ENCODE data around the gene SCYL1.

The SCYL1 gene

DNA sequence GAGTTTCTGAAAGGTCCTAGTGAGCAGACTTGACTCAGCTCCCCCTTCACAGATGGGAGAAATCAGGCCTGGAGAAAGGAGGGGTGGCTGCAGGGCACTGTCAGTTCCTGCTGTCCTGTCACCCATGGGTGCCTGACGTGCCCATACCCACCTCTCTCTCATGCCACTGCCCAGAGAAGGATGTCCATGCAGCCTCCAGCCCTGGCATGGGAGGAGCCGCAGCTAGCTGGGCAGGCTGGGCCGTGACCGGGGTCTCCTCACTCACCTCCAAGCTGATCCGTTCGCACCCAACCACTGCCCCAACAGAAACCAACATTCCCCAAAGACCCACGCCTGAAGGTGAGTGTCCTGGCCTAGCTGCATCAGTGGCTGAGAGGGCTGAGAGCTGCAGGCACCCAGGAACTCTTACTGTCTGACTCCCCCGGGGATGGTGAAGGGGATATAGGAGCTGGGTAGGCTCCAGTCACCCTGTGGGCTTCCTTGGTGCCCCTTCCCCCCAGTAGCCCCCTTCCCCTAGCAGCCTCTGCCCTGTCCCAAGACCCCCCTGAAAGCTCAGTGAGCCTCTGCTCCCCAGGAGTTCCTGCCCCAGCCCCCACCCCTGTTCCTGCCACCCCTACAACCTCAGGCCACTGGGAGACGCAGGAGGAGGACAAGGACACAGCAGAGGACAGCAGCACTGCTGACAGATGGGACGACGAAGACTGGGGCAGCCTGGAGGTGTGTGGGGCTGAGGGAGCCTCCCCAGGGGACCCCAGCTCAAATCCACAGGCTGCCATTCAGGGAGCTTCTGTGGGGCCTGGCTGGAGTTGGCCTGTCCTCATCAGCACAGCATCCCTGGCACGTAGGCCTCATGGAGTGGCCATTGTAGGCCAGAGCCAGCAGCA is 11.8 kb downstream of the SCYL1 start:
- no peak for DNase-seq (ENCODE audit: low read depth, low spot score)

DNA sequence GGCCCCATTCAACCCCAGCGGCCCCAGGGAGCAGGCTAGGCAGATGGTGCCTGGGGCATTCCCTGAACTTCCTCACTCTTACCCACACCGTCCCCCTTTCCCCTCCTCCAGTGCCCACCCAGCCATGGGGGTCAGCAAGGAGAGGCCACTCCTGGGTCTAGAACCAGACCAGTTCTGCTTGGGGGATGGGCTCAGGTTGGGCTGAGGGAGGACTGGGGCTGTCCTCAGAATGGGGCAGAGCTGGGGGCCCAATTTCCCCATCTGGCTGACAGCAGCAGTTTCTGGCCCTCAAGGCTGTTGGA is 12.4 kb downstream of the SCYL1 start:
- DNase-seq (ENCODE audit: low read depth, low spot score), result no peak

DNA sequence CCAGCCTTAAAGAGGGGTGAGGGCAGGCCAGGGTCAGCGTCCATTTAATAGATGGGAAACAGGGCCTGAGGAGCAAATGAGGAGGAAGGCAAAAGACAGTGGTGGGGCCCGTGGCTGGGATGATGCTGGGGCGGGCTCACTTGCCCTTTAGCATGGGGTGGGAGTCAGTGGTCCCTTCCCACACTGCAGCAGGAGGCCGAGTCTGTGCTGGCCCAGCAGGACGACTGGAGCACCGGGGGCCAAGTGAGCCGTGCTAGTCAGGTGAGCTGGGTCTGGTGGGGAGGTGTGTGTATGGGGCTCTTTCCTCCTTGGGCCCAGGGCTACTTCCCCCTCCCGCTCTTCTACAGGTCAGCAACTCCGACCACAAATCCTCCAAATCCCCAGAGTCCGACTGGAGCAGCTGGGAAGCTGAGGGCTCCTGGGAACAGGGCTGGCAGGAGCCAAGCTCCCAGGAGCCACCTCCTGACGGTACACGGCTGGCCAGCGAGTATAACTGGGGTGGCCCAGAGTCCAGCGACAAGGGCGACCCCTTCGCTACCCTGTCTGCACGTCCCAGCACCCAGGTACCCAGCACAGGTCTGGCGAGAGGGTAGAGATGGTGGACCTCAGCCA is 12.8 kb downstream of the SCYL1 start:
- no peak for DNase-seq (ENCODE audit: low read depth, low spot score)

DNA sequence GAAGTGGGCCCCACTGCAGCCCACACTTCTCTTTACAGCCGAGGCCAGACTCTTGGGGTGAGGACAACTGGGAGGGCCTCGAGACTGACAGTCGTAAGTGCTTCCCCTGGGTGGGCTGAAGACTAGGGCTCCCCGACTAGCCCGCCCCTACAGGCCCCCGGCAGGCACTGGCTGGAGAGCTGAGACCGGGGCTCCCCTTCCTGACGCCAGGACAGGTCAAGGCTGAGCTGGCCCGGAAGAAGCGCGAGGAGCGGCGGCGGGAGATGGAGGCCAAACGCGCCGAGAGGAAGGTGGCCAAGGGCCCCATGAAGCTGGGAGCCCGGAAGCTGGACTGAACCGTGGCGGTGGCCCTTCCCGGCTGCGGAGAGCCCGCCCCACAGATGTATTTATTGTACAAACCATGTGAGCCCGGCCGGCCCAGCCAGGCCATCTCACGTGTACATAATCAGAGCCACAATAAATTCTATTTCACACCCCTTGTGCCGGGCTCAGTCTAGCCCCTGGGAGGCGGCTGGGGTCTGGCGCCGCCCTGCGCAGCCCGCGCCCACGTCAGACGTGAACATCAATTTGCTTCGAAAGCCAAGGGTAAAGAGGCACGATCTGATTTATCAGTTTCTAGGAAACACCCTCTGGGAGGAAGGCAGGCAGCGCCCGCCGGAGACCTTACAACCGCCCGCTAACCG is 13.5 kb downstream of the SCYL1 start:
- DNase-seq (ENCODE audit: low read depth, low spot score), result no peak

DNA sequence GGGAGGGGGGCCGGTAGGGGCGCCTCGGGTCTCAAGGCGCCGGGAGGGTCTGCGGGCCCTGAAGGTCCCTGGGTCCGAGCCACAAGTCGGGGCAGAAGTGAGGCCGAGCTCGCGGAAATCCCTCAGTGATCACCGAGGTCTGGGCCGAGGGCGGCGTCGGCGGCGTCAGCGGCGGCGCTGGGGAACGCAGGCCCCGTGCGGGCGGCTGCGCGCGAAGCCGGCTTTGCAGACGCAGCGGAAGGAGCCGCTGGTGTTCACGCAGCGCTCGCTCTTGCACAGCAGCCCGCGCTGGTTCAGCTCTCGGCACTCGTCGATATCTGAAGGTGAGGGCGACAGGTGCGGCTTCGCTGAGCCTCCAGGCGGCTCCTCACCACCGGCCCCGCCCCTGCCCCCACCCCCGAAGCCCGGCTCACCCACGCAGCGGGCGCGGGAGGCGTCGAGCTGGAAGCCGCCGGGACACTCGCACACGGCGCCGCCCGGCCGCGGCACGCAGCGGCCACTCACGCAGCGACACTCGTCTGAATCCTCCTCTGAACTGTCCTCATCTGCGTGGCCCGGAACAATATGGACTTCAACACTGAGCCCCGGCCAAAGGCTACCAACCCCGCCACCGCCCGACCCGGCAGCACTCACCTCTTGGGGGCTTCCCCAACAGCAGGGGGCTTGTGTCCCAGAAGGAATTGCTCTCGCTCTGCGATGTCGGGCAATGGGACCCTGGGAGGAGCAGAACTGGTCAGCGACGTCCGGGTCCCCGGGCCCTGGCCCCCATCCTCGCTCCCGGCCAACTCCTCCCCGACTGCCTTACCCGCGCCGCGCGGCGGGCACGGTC is 14.2 kb downstream of the SCYL1 start:
- no peak for DNase-seq (ENCODE audit: low read depth, low spot score)

DNA sequence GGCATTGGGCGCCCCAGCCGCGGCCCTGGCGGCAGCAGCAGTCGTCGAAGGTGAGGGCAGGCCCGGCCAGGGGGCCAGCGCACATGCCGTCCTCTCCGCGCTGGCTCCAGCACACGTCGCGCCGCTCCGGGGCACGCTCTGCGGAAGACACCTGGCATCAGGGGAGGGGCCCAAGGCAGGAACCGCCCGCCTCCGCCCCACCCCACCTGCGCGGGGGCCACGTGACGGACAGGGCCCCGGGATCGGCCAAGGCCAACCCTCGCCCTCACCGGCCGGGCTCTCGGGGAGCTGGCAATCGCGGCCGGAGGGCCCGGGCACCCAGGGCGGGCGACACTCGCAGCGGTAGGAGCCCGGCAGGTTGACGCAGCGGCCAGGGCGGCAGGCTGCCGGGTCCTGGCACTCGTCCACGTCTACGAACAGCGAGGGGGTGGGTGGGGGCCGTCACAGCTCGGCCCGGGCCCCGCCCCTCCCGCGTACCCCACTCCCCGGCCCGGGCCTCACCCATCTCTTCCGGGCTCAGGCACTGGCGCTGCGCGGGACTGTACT is 14.9 kb downstream of the SCYL1 start:
- DNase-seq (ENCODE audit: low read depth, low spot score), result no peak

DNA sequence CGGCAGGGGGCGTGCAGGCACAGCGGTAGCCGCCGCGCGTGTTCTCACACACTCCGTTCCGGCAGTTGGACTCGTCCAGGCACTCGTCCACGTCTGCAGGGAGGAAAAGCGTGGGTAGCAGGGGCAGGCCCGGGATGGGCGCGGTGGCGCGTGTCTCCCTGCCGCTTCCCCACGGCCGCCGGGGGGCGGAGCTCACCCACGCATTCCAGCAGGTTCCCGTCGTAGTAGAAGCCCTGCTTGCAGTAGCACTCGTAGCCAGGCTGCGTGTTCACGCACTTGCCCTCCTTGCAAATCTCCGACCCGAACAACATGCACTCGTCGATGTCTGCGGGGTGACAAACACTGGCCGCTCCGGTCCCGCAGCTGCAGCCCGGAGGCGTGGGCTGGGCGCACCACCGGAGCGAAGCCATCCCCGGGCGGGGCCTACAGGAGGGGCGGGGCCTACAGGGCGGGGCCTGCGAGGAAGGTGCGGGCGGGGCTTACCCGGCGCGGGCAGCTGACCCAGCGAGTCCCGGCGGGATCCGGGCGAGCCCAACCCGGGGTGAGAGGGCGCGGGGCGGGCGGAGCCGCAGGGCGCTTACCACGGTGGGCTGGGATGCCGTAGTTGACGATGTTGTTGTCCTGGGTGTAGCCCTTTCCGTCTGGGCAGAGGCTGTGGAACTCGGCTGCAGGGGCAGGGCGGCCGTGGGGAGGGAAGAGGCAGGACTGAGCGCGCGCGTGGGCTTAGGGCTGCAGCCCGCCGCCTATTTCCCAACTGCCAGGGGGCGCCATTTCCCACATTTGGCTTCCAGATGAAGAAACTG is 15.6 kb downstream of the SCYL1 start:
- no peak for DNase-seq (ENCODE audit: low read depth, low spot score)

DNA sequence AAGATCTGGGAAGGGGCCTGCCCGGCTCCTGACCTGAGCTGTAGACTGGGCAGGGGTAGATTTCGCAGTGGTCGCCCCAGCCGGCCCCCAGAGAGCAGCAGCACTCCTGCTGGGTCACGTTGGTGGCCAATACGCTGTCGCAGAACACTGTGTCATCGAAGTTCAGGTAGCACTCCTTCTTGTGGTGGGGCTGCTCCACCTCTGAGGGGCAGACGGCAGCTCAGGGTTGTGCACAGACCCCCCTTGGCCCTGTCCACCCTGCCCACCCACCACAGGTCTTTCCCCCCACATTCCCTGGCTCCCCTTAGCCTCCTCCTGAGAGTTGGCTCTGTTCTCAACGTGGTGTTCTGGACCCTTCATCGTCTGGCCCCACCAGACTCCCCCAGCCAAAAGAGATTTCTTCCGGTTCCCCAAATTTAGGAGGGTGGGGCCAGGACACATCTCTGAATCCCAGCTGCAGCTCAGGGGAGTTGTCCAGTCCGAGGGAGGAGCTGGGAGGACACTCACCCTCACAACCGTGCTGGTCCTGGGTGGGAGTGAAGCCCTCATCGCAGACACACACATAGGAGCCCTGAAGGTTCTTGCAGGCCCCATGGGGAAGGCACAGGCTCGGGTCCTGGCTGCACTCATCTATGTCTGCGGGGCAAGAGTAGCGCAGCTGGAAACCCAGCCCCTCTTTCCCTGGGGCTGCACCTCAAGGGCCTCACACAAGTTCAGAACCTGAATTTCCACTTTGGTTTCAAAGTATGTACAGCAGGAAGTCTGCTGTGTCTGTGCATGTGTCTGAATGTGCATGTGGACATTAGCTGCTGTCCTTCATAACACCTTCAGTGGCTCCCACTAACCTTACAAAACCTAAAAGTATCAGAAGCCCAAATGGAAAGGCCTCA is 16.5 kb downstream of the SCYL1 start:
- DNase-seq (ENCODE audit: low read depth, low spot score), result no peak

DNA sequence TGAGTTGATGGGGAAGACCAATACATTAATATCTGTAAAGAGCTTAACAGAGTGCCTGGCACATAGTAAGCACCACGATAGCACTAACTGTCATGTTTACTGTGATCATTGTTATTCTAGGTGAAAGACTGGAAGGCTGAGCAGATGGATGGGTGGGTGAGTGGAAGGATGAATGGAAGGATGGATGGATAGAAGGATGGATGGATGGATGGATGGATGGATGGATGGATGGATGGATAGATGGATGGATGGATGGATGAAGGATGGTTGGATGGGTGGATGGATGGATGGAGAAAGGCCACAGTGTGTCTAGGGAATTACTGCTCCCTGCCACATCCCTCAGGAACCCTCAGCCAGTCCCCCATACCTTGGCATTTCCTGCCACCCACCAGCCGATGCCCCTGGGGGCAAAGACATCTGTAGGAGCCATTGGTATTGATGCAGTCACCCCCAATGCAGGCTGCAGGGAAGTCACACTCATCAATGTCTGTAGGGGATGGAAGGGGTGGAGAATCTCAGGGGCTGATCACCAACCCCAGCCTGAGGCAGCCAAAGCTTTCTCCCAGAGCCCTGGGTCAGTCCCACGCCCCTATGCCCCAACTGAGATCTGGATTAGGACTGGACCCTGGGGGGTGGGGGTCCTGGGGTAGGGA is 18.0 kb downstream of the SCYL1 start:
- no peak for DNase-seq (ENCODE audit: low read depth, low spot score)

DNA sequence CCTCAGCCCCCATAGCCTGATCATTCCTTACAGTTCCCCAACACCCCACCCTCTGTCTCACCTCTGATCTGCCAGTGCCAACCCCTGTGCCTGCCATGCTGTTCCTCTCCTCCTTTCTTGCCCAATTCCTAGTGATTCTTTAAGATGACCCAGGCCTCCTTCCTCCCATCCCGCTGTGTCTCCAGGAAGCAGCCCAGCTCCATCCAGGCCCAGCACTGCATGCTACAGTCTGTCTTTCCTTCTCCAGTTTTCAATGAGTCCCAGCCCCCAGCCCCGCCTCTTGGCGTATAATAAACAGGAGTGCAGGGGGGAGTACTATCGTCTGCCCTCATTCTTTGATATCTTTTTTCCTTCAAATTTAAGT is 21.0 kb downstream of the SCYL1 start:
- no peak for DNase-seq (ENCODE audit: low read depth, low spot score)

DNA sequence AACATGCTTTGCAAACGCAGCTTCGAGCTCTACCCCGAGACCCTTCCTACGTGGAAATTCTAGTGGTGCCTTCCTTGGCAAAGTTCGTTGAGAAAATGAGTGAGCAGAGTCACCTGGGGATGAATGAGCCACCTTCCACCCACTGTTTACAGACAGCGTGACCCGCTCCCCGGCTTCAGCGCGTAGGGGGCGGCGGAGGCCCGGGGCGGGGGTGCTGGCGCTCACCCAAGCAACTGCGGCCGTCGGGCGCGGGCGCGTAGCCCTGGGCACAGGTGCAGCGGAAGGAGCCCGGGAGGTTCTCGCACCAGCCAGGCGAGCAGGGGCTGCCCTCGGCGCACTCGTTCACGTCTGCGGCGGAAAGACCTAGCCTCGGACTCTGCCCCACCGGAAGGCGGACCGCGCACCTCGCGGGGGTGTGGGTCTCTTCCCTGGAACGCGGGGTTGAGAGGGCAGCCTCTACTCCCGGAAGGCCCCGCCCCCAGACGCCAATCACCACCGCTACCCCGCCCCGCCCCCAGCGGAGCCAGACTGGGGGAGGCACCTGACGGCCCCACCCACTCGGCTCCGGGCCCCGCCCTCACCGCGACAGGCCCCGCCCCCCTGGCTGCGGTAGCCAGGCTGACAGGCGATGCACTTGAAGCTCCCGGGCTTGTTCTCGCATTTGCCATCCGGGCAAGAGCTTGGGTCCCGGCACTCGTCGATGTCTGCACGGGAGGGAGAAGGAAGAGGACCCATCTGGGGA is 21.5 kb downstream of the SCYL1 start:
- no peak for DNase-seq (ENCODE audit: low read depth, low spot score)

DNA sequence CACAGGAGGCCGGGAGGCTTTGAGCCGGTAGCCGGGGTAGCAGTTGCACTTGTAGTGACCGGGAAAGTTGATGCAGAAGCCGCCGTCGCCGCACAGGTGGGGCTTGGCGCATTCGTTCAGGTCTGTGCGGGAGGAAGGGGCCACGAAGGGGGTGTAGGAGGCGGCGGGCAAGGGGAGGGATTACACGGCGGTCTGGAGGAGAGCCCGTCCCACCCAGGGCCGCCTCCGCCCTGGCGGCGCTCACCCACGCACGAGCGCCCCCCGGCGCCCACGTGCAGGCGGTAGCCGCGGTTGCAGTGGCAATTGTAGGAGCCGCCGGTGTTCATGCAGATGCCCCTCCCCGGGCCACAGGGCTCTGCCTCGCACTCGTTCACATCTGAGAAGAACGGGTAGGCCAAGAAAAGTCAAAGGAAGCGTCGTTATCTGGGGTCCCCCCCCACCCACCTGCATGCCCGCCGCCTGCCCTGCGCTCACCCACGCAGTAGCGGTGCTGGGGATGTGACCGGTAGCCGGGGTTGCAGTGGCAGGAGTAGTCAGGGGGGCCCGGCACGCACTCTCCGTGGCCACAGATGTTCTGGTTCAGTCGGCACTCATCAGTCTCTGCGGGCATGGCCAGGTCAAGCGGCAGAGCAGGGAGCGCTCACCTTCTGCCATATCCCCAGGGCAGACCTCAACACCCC is 22.7 kb downstream of the SCYL1 start:
- no peak for DNase-seq (ENCODE audit: low read depth, low spot score)

DNA sequence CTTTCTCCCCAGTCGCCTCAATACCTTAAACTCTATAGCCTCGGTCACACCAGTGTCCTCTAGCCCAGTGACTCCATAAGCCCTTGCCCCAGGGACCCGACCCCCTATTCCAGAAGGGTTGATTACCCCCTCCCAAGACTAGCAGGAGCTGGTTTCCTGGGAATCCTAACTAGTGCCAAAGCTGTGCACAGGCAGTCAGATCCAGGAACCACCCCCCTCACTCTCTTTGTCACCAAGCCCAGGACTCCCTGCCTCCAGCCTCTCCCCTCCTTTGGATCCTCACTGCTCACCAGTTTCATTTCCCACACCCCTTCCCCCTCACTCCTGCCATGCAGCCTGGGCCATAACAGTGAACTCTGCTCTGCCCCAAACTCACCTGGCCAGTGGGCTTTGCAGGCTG is 23.5 kb downstream of the SCYL1 start:
- no peak for DNase-seq (ENCODE audit: low read depth, low spot score)

DNA sequence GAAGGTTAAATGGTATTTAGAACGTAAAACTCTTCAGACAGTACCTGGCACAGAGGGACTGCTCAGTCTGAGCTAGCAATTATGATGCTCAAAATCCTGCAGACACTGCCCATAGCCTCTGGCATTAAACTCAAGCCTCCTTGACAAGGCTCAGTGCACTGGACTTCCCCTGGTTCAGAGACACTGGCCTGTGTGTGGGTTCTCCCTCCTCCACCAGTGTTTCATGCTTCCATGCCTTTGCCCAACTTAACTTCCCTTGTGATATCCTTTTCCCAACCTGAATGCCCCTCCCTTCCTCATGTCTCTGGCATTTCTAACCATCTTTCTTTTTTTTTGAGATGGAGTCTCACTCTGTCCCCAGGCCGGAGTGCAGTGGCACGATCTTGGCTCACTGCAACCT is 24.2 kb downstream of the SCYL1 start:
- no peak for DNase-seq (ENCODE audit: low read depth, low spot score)

DNA sequence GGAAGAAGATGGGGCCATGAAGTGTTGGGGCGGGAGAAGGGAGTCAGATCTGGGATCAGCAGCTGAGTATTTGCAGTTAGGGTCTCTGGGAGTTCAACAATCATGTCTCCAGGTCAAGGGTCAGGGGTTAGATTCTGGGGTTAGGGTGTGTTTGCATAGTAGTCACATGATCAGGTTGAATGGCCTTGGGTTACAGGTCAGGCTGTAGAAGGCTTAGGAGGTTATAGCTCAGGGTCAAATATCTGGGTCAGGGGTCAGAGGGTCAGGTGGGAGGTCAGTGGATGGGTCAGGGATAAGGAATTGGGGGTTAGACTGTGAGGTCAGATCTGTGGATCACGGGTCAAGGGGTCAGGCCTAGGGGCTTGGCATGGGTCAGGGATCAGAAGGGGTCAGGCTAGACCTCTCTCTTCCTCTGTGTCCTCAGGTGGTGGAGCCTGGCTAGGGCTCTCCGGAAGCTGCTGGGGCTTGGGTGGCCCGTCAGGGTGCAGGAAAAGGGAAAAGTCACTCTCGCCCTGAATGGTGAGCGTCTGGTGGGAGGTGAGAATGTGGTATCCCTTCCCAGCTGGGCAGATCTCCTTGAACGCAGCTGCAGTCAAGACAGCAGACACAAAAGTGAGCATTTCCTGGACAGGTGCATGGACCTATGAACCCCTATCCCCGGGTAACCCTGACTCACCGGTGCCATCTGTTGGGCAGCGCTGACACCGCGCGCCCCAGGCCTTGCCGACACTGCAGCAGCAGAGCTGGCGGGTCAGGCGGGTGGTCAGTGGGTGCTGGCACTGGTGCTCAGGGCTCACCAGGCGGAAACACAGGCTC is 26.9 kb downstream of the SCYL1 start:
- DNase-seq (ENCODE audit: low read depth, low spot score), result no peak

DNA sequence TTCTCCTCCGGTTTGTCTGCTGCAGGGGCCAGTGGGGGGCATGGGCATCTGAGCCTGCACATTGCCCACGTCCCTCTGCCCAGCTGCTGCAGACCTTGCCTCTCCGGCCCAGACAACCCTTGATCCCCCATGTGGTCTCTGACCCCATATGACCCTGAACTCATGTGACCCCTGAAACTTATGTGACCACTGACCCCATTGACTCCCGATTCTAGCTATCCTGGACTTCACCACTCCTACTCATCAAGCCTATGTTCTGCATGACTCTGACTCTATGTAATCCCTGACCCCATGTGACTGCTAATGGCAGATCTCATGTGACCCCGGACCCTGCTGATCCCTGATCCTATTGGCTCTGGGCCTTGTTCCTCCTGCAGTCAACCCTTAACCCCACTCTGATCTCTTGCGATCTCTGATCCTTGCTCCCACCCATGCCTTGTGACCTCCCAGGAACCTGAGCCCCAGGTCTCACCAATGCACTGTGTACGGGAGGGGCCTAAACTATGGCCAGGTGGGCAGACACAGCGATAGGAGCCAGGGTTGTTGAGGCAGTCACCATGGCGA is 27.6 kb downstream of the SCYL1 start:
- no peak for DNase-seq (ENCODE audit: low read depth, low spot score)
